ENCODE measurements around the gene PDIA6. TPM values are rescaled to one million over a fixed set of nuclear protein-coding genes. Genes with fewer than 3 reads are reported as not detected.

PDIA6 gene
- total RNA-seq, 2 experiments from 2014 or later = 190 TPM

DNA sequence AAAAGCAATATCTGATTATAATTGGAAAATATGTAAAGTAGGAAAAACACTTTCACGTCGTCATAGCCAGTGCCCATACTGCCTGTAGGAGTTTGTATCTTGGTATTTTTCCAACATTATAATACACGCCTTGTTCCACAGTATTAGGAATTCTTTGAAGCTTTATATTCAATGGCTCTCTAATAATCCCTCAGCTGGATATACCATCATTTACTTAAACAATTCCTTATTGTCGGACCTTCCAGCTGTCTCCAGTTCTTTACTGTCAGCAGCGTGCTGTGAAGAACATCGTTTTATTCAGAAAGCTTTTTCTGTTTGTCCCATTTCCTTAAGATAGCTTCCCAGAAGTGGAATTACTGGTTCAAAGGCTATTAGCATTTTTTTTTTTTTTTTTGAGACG lies 59.4 kb downstream of the PDIA6 start:
- ChIA-PET POLR2A (no interaction called here), CTCF (interaction anchor here (0.8 kb wide), 1 partner anchor 79 kb away, joined by 3 read pairs; no protein-coding TSS in a partner anchor)

DNA sequence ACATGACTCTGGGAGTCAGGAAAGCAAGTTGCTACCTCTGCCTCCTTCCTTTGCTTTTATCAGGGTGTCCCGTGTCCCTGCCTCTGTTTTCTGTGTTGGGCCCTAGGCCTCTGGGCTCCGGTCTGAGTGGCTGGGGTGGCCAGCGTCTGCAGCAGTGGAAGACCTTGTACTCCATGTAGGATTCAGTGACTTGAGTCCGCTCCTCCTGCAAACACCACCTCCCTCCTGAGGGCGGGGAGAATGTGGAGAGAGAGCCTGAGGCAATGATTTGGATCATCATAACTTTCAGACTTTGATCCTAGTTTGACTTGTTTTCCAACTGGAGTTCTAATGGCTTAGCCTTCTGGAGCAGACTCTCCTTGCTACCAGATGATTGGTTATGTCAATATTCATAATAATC lies 60.3 kb downstream of the PDIA6 start:
- POLR2A ChIA-PET = no interaction called here
- CTCF ChIA-PET = no interaction called here

DNA sequence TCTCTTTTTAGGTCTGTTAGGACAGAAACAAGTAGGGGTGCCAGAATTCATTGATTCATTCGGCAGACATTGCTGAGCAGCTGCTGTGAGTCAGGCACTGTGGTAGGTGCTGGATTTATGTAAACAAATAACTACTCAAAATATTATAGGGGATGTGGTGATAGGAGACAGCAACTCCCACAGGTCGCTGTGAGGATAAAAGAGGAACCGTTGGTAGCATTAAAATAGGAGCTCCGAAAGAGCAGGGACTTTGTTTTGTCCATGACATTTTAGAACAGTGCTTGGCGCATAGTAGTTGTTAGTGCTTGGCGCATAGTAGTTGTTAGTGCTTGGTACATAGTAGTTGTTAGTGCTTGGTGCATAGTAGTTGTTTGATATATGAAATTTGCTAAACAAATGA lies 62.0 kb downstream of the PDIA6 start:
- CTCF ChIA-PET = no interaction called here
- POLR2A ChIA-PET = no interaction called here

DNA sequence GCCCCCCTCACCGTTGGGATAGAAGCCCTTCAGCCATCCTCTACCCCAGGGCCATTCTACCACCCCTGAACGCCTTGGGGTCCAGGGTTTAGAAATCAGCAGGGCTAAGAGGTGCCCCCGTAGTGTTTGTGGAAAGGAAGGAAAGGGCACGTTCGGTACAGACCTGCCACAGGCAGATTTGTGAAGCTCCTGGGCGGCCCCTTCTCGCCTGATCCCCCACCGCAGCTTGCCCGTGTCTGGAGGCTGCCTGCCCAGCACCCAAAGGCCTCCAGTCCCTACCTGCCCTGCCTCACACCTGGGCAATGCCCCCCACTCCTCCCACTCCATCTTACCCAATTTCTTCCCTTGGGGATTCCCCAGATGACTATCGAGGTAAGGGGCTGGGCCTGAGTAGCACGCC lies 69.9 kb downstream of the PDIA6 start:
- POLR2A ChIA-PET = no interaction called here
- CTCF ChIA-PET = no interaction called here

DNA sequence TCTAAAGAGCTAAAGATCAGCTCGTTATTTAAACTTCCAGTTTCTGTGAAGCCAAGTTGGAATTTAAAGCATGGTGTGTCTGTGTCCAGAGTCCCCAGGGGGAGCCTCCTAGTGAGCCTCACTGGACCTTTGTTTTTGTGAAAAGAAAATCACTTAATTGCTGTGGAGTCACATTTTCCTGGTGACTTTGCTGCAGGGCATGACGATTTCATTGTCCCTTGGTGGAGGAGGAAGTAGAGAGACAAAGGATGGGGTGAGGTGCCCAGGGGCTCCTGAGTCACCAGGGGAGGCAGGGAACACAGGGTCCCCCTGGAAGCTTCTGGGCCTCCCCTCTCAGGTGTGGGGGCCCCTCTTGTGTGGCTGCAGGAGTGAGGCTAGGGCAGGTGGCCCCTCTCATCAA lies 71.4 kb downstream of the PDIA6 start:
- ChIA-PET CTCF (no interaction called here), POLR2A (no interaction called here)

DNA sequence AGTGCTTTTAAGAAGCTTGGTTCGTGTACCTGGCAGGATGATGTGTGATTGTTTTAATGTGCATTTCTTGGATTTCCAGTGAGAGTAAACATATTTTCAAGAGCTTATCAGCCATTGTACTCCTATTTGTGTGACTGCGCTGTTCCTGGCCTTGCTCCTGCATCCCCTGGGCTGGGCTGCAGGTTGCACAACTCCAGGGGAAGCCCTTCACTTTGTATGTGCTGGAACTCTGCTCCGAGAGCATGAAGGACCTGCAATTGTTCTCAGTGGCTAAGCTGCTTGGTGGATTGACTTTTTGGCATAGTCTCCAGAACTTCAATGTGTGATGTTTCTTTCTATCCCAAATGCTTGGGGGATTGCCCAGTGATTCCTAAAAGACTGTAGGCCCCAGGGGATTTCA lies 72.4 kb downstream of the PDIA6 start:
- POLR2A ChIA-PET = interaction anchor here (0.6 kb wide), 2 partner anchors 24 to 52 kb away, joined by 3 to 4 read pairs; no protein-coding TSS in a partner anchor
- CTCF ChIA-PET = interaction anchor here (0.7 kb wide), 1 partner anchor 30 kb away, joined by 3 read pairs; no protein-coding TSS in a partner anchor

DNA sequence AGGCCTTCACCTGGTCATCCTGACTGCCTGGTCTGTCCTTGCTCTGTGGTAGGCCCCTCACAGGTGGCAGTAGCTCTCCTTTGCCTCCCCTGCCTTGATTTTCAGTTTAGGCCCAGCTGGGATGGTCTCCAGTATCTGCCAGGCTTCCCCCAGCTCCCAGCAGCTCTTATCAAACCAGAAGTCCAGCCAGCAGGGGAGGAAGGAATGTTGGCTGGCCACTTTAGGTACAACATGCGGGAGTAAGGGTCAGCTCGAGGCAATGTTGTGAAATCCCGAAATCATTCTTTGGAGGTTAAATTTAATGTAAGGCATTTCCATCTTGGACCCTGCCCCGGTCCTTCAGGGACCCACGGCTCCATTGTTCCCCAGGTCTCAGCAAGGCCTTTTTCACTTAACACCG lies 74.4 kb downstream of the PDIA6 start:
- ChIA-PET POLR2A (no interaction called here), CTCF (interaction anchor here (1.1 kb wide), 1 partner anchor 44 kb away, joined by 3 read pairs; no protein-coding TSS in a partner anchor)

DNA sequence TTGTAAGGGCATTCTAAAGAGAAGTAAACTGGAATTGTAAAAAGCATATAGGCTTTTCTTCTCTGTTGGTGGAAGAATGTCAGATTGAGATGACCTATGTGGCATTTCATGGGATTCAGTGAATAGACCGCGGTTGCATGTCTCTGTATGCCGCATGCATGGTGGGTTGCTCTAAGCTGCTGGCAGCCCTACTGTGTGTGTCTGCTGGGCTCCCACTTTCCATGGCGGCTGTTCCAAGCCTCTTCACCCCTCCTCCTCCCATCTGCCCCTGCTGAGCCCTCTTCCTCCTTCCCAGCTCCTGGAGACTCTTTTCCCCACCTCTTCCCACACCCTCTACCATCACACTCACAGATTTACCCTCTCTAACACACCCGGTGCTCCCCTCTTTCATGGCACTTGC lies 78.6 kb downstream of the PDIA6 start:
- ChIA-PET CTCF (no interaction called here), POLR2A (no interaction called here)

DNA sequence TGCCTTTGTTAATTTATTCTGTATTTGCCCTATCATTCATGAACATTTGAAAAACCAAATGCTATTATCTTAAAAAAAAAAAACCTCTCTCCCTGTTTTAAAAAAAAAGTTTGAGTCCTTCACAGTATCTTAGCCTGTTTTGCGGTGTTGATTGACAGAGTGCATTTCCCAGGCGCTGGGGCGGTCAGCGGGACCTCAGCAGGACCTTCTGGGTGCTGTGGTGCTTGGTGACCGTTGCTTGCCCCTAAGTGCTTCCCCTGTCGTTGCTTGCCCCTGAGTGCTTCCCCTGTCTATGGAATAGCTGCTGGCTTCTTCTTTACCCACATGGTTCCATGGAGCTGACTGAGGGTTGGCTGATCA lies 79.0 kb downstream of the PDIA6 start:
- CTCF ChIA-PET = interaction anchor here (0.7 kb wide), 1 partner anchor 1525 kb away, joined by 3 read pairs; no protein-coding TSS in a partner anchor
- POLR2A ChIA-PET = no interaction called here

Other genes with a start within 250 kb of the PDIA6 start
- 10 to 100 TPM; 51.8 to 53.1 TPM for gene NOL10, start 122.8 kb downstream of the PDIA6 start, total RNA-seq
- not detected for gene ATP6V1C2, start 91.2 kb downstream of the PDIA6 start, total RNA-seq
- gene KCNF1, start 99.1 kb upstream of the PDIA6 start, total RNA-seq = not detected